Transverse colon (tissue), 4 donors: ENCODE measurements around the gene CLSTN1.

Experiments
- CTCF ChIP-seq, 5 experiments: fragments of 200-600 bp in 3 of 5; fragments of 450-650 bp in 2 of 5; sonication (generic) in 3 of 5; IDR thresholded peaks; 1 replicate in 2 of 5; 2 replicates in 3 of 5; pipeline ENCODE4 v1.5.1; 2016 to 2017; ENCODE audit warnings: antibody characterized with exemption in 5 of 5, inconsistent platforms in 3 of 5, mild to moderate bottlenecking in 2 of 5, moderate library complexity in 1 of 5
- EP300 ChIP-seq: sonication (generic); formaldehyde crosslinking; IDR thresholded peaks from one replicate; pipeline ENCODE4 v1.6.1; 2017; ENCODE audit warnings: antibody characterized with exemption, low read depth
- POLR2A ChIP-seq: fragments of 450-650 bp; IDR thresholded peaks from one replicate; pipeline ENCODE4 v1.6.1; 2016; ENCODE audit warnings: antibody characterized with exemption, mild to moderate bottlenecking, moderate library complexity
- POLR2AphosphoS5 ChIP-seq, 3 donors: sonication (generic); formaldehyde crosslinking; IDR thresholded peaks; one replicate each; pipeline ENCODE4 v1.6.1; 2016; ENCODE audit warnings: antibody characterized with exemption in 3 of 3

GRCh38 chr1:9774712-9775679 lies 48.8 kb downstream of the CLSTN1 start:
- TF ChIP-seq CTCF (IDR thresholded peaks at IDR 0.05) (no peak), POLR2AphosphoS5 (IDR thresholded peaks at IDR 0.05) (no peak), POLR2A (no peak), EP300 (no peak)
